Mesenchymal stem cell (in vitro differentiated cells and primary cell): Measurements from ENCODE around the gene TXNRD3. TPM values are rescaled to one million over a fixed set of nuclear protein-coding genes. Genes with fewer than 3 reads are reported as not detected.

Experiments
- DNase-seq: peaks from one replicate; pipeline ENCODE4 v3.0.0-alpha.2; 2013
- H2AFZ ChIP-seq: one replicate; pipeline ENCODE4 v1.6.1; 2013; ENCODE audit warnings: low read depth, mild to moderate bottlenecking, control low read depth, inconsistent platforms, low read length, moderate library complexity
- H2AK5ac ChIP-seq: 2 replicates; pipeline ENCODE4 v1.6.1; 2013; ENCODE audit warnings: low read length, moderate library complexity, mild to moderate bottlenecking, inconsistent platforms; ENCODE audit not compliant: severe bottlenecking
- H2BK120ac ChIP-seq: one replicate; pipeline ENCODE4 v1.6.1; 2013; ENCODE audit warnings: low read depth, mild to moderate bottlenecking, inconsistent platforms, low read length, moderate library complexity
- H2BK12ac ChIP-seq, 2 experiments: one replicate each; pipeline ENCODE4 v1.6.1; 2013; ENCODE audit warnings: inconsistent platforms in 2 of 2, low read length in 2 of 2, mild to moderate bottlenecking in 2 of 2, moderate library complexity in 2 of 2, control low read depth in 1 of 2
- H2BK15ac ChIP-seq: one replicate; pipeline ENCODE4 v1.6.1; 2013; ENCODE audit warnings: mild to moderate bottlenecking, low read depth, inconsistent platforms; ENCODE audit not compliant: poor library complexity, severe bottlenecking
- H2BK5ac ChIP-seq: 2 replicates; pipeline ENCODE4 v1.6.1; 2013; ENCODE audit warnings: low read depth, mild to moderate bottlenecking, low read length, control low read depth, inconsistent platforms; ENCODE audit not compliant: poor library complexity, severe bottlenecking
- H3K14ac ChIP-seq, 2 experiments: one replicate each; pipeline ENCODE4 v1.6.1; 2013; ENCODE audit warnings: inconsistent platforms in 2 of 2, low read length in 2 of 2, control low read depth in 1 of 2, mild to moderate bottlenecking in 1 of 2, moderate library complexity in 1 of 2
- H3K18ac ChIP-seq, 2 experiments: one replicate each; pipeline ENCODE4 v1.6.1; 2013; ENCODE audit warnings: inconsistent platforms in 2 of 2, low read length in 2 of 2, control low read depth in 1 of 2, low read depth in 1 of 2, mild to moderate bottlenecking in 1 of 2
- H3K23ac ChIP-seq, 2 experiments: one replicate each; pipeline ENCODE4 v1.6.1; 2013; ENCODE audit warnings: inconsistent platforms in 2 of 2, low read length in 2 of 2, mild to moderate bottlenecking in 2 of 2, moderate library complexity in 2 of 2, control low read depth in 1 of 2
- H3K27ac ChIP-seq: 2 replicates; pipeline ENCODE4 v1.5.1; 2013; ENCODE audit warnings: mild to moderate bottlenecking, moderate library complexity, low read length, control low read depth, inconsistent platforms; ENCODE audit not compliant: poor library complexity, severe bottlenecking
- H3K27me3 ChIP-seq, 2 experiments: 2 replicates each; pipeline versions ENCODE4 v1.6.1 to v1.7.0; 2013; ENCODE audit warnings: low read length in 2 of 2, mild to moderate bottlenecking in 2 of 2, moderate library complexity in 2 of 2, control low read depth in 1 of 2, inconsistent platforms in 1 of 2; ENCODE audit not compliant: control insufficient read depth in 1 of 2, insufficient read depth in 1 of 2
- H3K36me3 ChIP-seq, 2 experiments: 2 replicates each; pipeline versions ENCODE4 v1.6.1 to v1.7.0; 2013; ENCODE audit warnings: low read length in 2 of 2, control low read depth in 1 of 2, inconsistent platforms in 1 of 2, low read depth in 1 of 2, mild to moderate bottlenecking in 1 of 2; ENCODE audit not compliant: insufficient read depth in 2 of 2, control insufficient read depth in 1 of 2
- H3K4ac ChIP-seq, 2 experiments: one replicate each; pipeline ENCODE4 v1.6.1; 2013; ENCODE audit warnings: inconsistent platforms in 2 of 2, low read length in 2 of 2, mild to moderate bottlenecking in 2 of 2, moderate library complexity in 2 of 2, control low read depth in 1 of 2, low read depth in 1 of 2
- H3K4me1 ChIP-seq: 2 replicates; pipeline ENCODE4 v1.6.1; 2013; ENCODE audit warnings: low read depth, low read length, control low read depth; ENCODE audit not compliant: control insufficient read depth, insufficient read depth
- H3K4me2 ChIP-seq: 2 replicates; pipeline ENCODE4 v1.6.1; 2013; ENCODE audit warnings: low read length, mild to moderate bottlenecking, inconsistent platforms; ENCODE audit not compliant: poor library complexity, severe bottlenecking
- H3K4me3 ChIP-seq, 2 experiments: 2 replicates each; pipeline versions ENCODE4 v1.5.1 to v1.7.0; 2013; ENCODE audit warnings: low read length in 2 of 2, mild to moderate bottlenecking in 2 of 2, control low read depth in 1 of 2, low read depth in 1 of 2; ENCODE audit not compliant: insufficient read depth in 1 of 2
- H3K79me1 ChIP-seq: replicated peaks from 2 replicates; pipeline ENCODE4 v1.6.1; 2013; ENCODE audit warnings: mild to moderate bottlenecking, control low read depth, low read length, inconsistent platforms; ENCODE audit not compliant: poor library complexity, severe bottlenecking
- H3K9ac ChIP-seq: 2 replicates; pipeline ENCODE4 v1.7.0; 2013; ENCODE audit warnings: mild to moderate bottlenecking, low read length, moderate library complexity
- H3K9me3 ChIP-seq: 2 replicates; pipeline ENCODE4 v1.7.0; 2013; ENCODE audit warnings: mild to moderate bottlenecking, low read length; ENCODE audit not compliant: control insufficient read depth
- H4K8ac ChIP-seq: one replicate; pipeline ENCODE4 v1.6.1; 2013; ENCODE audit warnings: inconsistent platforms, mild to moderate bottlenecking, low read length, moderate library complexity
- H4K91ac ChIP-seq: one replicate; pipeline ENCODE4 v1.6.1; 2013; ENCODE audit warnings: mild to moderate bottlenecking, low read length, inconsistent platforms
- WGBS: methylation state at CpG from one replicate; pipeline ENCODE4 v1.1.7; 2013; ENCODE audit warnings: mixed read lengths; 5-methylcytosine and 5-hydroxymethylcytosine counted together
- polyA plus RNA-seq, 2 experiments: library from polyadenylated mRNA; stranded (reverse); fragments of 200-250 nt; gene quantifications; one replicate each; pipeline ENCODE4 v1.2.3, GENCODE V29; 2013

TXNRD3 gene
- polyA plus RNA-seq (2013, experiment 1 of 2): 8.9 TPM
- polyA plus RNA-seq (2013, experiment 2 of 2): 7.7 TPM

DNA sequence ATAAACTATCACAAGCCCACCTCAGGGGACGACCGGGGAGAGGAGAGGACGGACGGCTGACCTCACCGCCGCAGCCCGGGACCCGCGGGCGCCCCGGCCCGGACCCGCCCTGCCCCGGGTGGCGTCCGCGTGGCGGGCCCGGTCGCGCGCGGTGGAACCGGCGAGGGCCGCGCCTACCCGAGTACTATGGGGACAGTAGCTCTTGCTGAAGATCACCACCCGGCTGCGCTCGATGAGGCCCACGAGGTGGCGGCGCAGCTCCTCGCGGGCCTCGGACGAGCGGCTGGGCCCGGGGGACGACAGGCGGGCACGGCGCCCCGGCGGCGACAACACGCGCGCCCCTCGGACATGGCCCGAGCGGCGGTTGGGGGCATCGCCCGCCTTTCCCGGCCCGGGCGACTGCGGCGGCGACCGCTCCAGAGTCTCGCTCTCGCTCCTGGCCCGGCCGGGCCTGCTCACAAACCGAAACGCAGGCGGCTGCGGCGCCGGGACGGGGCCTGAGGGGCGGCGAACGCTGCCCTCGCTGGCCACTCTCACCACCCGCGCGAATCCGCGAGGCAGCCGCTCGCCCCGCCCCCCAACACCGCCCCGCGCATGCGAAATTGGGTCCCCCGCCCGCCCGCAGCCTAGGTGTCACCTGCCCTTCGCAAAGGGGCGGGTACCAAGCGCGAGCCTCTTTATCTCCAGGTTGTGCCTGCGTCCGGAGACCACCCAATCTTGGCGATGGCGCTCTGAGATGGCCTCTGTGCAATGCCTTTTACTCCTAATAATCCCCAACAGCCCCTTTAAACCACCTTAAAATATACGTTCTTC lies at the start of gene TXNRD3:
Gene TXNRD3 (minus strand): TSS at position 554 of the 813 bp plus-strand sequence.
- peak within 1 kb of the TSS; percentile 67 to 86 for H3K4ac ChIP-seq
- peak within 1 kb of the TSS; percentile 83 to 84 for H3K4me3 ChIP-seq
- peak within 1 kb of the TSS; percentile 54 for H3K4me2 ChIP-seq
- peaks cover 6% of the 10 kb centered on the region for H3K79me1 ChIP-seq
- WGBS: under 1% methylated on average over 75 of the region's 102 CpGs
- peak within 1 kb of the TSS; percentile 92 for H3K9ac ChIP-seq
- H3K27ac ChIP-seq: no peak within 1 kb of the TSS
- peak within 1 kb of the TSS; percentile 92 to 95 for H3K18ac ChIP-seq
- peak within 1 kb of the TSS; percentile 96 for H4K8ac ChIP-seq
- no peak within 1 kb of the TSS for H2BK12ac ChIP-seq
- peak within 1 kb of the TSS; percentile 91 for H2BK15ac ChIP-seq
- H3K27me3 ChIP-seq: peaks cover 7 to 40% of the 10 kb centered on the region in 2 experiments
- no peak within 1 kb of the TSS for H2AK5ac ChIP-seq
- H3K9me3 ChIP-seq: no peaks in the 10 kb centered on the region
- H4K91ac ChIP-seq: peak within 1 kb of the TSS; percentile 91
- peak; percentile 70 for DNase-seq
- peak within 1 kb of the TSS; percentile 75 for H2AFZ ChIP-seq
- H3K23ac ChIP-seq: peak within 1 kb of the TSS; percentile 1 to 83
- H2BK120ac ChIP-seq: peak within 1 kb of the TSS; percentile 54
- peak within 1 kb of the TSS in 1 of 2 experiments; percentile 44 for H3K14ac ChIP-seq
- H2BK5ac ChIP-seq: no peak within 1 kb of the TSS
- H3K36me3 ChIP-seq: no peaks in the 10 kb centered on the region
- peaks cover 2% of the 10 kb centered on the region for H3K4me1 ChIP-seq

GRCh38 chr3:126703512-126704493 lies 48.9 kb upstream of the TXNRD3 start, which contains the start of gene CHCHD6:
CHCHD6 (plus strand) TSS chr3:126704240; CDS start chr3:126704313, 73 bp downstream.
- Histone ChIP-seq H3K79me1 (peaks cover 28% of the 10 kb centered on the region), H3K9me3 (peaks cover 5% of the 10 kb centered on the region), H2AFZ (peak within 1 kb of the TSS; percentile 95), H2BK120ac (no peak within 1 kb of the TSS), H2BK12ac (no peak within 1 kb of the TSS), H3K27ac (no peak within 1 kb of the TSS), H3K4me1 (peaks cover 7% of the 10 kb centered on the region), H2AK5ac (no peak within 1 kb of the TSS), H3K23ac (no peak within 1 kb of the TSS), H3K9ac (peak within 1 kb of the TSS; percentile 85), H4K91ac (no peak within 1 kb of the TSS), H3K4me2 (peak within 1 kb of the TSS; percentile 71), H3K4ac (no peak within 1 kb of the TSS), H3K27me3 (peaks cover 2 to 11% of the 10 kb centered on the region in 2 experiments), H2BK5ac (no peak within 1 kb of the TSS), H3K18ac (peak within 1 kb of the TSS in 1 of 2 experiments; percentile 77), H4K8ac (peak within 1 kb of the TSS; percentile 19), H3K4me3 (peak within 1 kb of the TSS; percentile 88 to 94), H3K36me3 (no peaks in the 10 kb centered on the region), H3K14ac (peak within 1 kb of the TSS in 1 of 2 experiments; percentile 81), H2BK15ac (no peak within 1 kb of the TSS)
- 4% methylated on average over 69 of the region's 69 CpGs for WGBS
- DNase-seq: peak; percentile 95

DNA sequence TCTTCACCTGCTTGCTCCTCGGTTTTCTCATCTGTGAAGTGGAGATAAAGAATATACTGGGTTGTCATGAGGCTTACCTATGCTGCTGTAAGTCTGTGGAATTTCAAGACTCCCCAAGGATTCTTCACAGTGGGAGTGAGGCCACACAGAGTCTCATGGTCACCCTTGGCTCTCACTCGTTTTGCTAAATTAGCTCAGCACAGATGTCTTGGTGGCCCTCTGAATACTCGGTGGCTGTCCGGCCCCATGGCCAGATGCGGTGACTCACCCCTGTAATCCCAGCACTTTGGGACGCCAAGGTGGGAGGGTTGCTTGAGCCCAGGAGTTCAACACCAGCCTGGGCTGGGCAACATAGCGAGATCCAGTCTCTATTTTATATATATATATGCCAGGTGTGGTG lies 44.1 kb upstream of the TXNRD3 start:
- no peak overlapping the region for H3K9ac ChIP-seq
- H3K4me1 ChIP-seq: peaks cover 3% of the 10 kb centered on the region
- DNase-seq: no peak
- H3K4ac ChIP-seq: no peak overlapping the region
- H3K36me3 ChIP-seq: no peaks in the 10 kb centered on the region
- H3K27me3 ChIP-seq: peaks cover 16 to 38% of the 10 kb centered on the region in 2 experiments
- H3K23ac ChIP-seq: no peak overlapping the region
- no peak overlapping the region for H4K91ac ChIP-seq
- H3K9me3 ChIP-seq: peaks cover 5% of the 10 kb centered on the region
- WGBS: 83% methylated on average over 5 of the region's 7 CpGs
- no peaks in the 10 kb centered on the region for H3K79me1 ChIP-seq
- H3K14ac ChIP-seq: no peak overlapping the region
- no peak overlapping the region for H2BK5ac ChIP-seq
- H2AK5ac ChIP-seq: no peak overlapping the region
- H4K8ac ChIP-seq: no peak overlapping the region
- H3K4me3 ChIP-seq: no peak overlapping the region
- no peak overlapping the region for H3K27ac ChIP-seq
- H2AFZ ChIP-seq: no peak overlapping the region
- H3K4me2 ChIP-seq: no peak overlapping the region
- H2BK12ac ChIP-seq: no peak overlapping the region
- H2BK15ac ChIP-seq: no peak overlapping the region
- H2BK120ac ChIP-seq: no peak overlapping the region
- no peak overlapping the region for H3K18ac ChIP-seq
